Measurements from ENCODE around the gene ST8SIA6.

The ST8SIA6 gene

GRCh38 chr10:17383801-17384555 is 70.4 kb downstream of the ST8SIA6 start:
- DNase-seq, result no peak

GRCh38 chr10:17381502-17382142 is 72.8 kb downstream of the ST8SIA6 start:
- DNase-seq, result no peak

GRCh38 chr10:17380888-17381287 is 73.5 kb downstream of the ST8SIA6 start:
- no peak for DNase-seq

GRCh38 chr10:17380016-17380415 is 74.4 kb downstream of the ST8SIA6 start:
- no peak for DNase-seq

GRCh38 chr10:17379151-17379690 is 75.2 kb downstream of the ST8SIA6 start:
- no peak for DNase-seq

GRCh38 chr10:17375936-17376584 is 78.3 kb downstream of the ST8SIA6 start:
- DNase-seq, result peak; percentile 8

GRCh38 chr10:17368708-17369272 is 85.6 kb downstream of the ST8SIA6 start:
- DNase-seq, result no peak

- DNase-seq, result no peak
Observed at GRCh38 chr10:17366705-17367104, 87.7 kb downstream of the ST8SIA6 start.

GRCh38 chr10:17365402-17365801 is 89.0 kb downstream of the ST8SIA6 start:
- DNase-seq, result no peak

GRCh38 chr10:17358461-17358860 is 95.9 kb downstream of the ST8SIA6 start:
- no peak for DNase-seq

- DNase-seq, result no peak
Observed at GRCh38 chr10:17357781-17358180, 96.6 kb downstream of the ST8SIA6 start.

GRCh38 chr10:17356820-17357219 is 97.6 kb downstream of the ST8SIA6 start:
- no peak for DNase-seq

- peak; percentile 43 for DNase-seq
Observed at GRCh38 chr10:17354781-17355180, 99.6 kb downstream of the ST8SIA6 start.

- peak; percentile 46 for DNase-seq
Observed at GRCh38 chr10:17353568-17354300, 100.7 kb downstream of the ST8SIA6 start.

- DNase-seq, result no peak
Observed at GRCh38 chr10:17352583-17352982, 101.8 kb downstream of the ST8SIA6 start.

- no peak for DNase-seq
Observed at GRCh38 chr10:17351506-17351905, 102.9 kb downstream of the ST8SIA6 start.

GRCh38 chr10:17349717-17350116 is 104.7 kb downstream of the ST8SIA6 start:
- DNase-seq, result no peak

- DNase-seq, result peak; percentile 95
Observed at GRCh38 chr10:17348501-17349349, 105.7 kb downstream of the ST8SIA6 start.

GRCh38 chr10:17348011-17348500 is 106.3 kb downstream of the ST8SIA6 start:
- no peak for DNase-seq

- no peak for DNase-seq
Observed at GRCh38 chr10:17344206-17344605, 110.2 kb downstream of the ST8SIA6 start.

GRCh38 chr10:17343118-17343517 is 111.3 kb downstream of the ST8SIA6 start:
- DNase-seq, result no peak
